ENCODE results near the gene KCTD10. TPM values are rescaled to one million over a fixed set of nuclear protein-coding genes. Genes with fewer than 3 reads are reported as not detected.

KCTD10 gene
- total and polyA plus RNA-seq, 2 of the 13 experiments (the other 11 are each of a cell fraction or from before 2014, with no cell fraction given), result 6.9 to 25.4 TPM

GRCh38 chr12:109513977-109514376 is 36.9 kb upstream of the KCTD10 start:
- Histone ChIP-seq H3K79me2 (ENCODE audit: insufficient read depth, low read length) (no peaks in the 10 kb centered on the region), H3K4me3 (replicated peaks in 1 of 3; ENCODE audit: insufficient read depth in 1 of 3, low read depth in 2 of 3, low read length in 3 of 3) (no peak overlapping the region), H3K27me3 (ENCODE audit: control insufficient read depth in 1 of 2, insufficient read depth in 2 of 2, low read length in 2 of 2) (no peaks in the 10 kb centered on the region), H3K36me3 (replicated peaks in 1 of 2; ENCODE audit: control insufficient read depth in 1 of 2, insufficient read depth in 2 of 2, low read length in 2 of 2) (peaks cover 18 to 58% of the 10 kb centered on the region in 2 experiments), H4K20me1 (ENCODE audit: insufficient read depth, low read length) (no peaks in the 10 kb centered on the region), H3K9me3 (ENCODE audit: low read length) (no peaks in the 10 kb centered on the region), H3K9ac (ENCODE audit: insufficient read depth, low read depth, low read length) (no peak overlapping the region), H3K4me1 (ENCODE audit: insufficient read depth, low read length) (peaks cover 3% of the 10 kb centered on the region), H2AFZ (ENCODE audit: low read length) (no peak overlapping the region), H3K4me2 (ENCODE audit: low read depth, low read length) (no peak overlapping the region), H3K27ac (ENCODE audit: extremely low read length, insufficient read depth, low read length) (no peak overlapping the region)
- in situ Hi-C loops (cut with HindIII; ENCODE audit: extremely low pct_ligation_motif_present, low pct_unique_long_range_greater_than_20kb), result no loop called here
- BruUV-seq (replicated peaks), result no TSS peak
- ChIA-PET CTCF (ENCODE audit: low intra/inter-chr PET ratio, low total read pairs) (no interaction called here), POLR2A (no interaction called here)
- no peak for TF ChIP-seq SRY (CRISPR knock-in tag; IDR thresholded peaks at IDR 0.05)
- no peak for TF ChIP-seq ZNF20 (CRISPR knock-in tag; IDR thresholded peaks at IDR 0.05)
- no peak for TF ChIP-seq SP5 (CRISPR knock-in tag; IDR thresholded peaks at IDR 0.05; ENCODE audit: borderline replicate concordance, low read depth)
- TF ChIP-seq ZNF570 (CRISPR knock-in tag; IDR thresholded peaks at IDR 0.05; ENCODE audit: borderline replicate concordance), result no peak
- TF ChIP-seq FOSL2 (CRISPR knock-in tag; IDR thresholded peaks at IDR 0.05), result 0 out of 2 replicates have a peak, but pooled peaks have one; percentile 5
- no peak for TF ChIP-seq ZNF563 (CRISPR knock-in tag; IDR thresholded peaks at IDR 0.05)
- DNase-seq (ENCODE audit: low spot score) (no peak), ATAC-seq (no peak), FAIRE-seq (no peak)
- WGBS (ENCODE audit: low lambda C conversion rate), result 82% methylated on average over 4 of the region's 4 CpGs
- intact Hi-C loops (cut with micrococcal nuclease; ENCODE audit: unreplicated experiment), result no loop called here

DNA sequence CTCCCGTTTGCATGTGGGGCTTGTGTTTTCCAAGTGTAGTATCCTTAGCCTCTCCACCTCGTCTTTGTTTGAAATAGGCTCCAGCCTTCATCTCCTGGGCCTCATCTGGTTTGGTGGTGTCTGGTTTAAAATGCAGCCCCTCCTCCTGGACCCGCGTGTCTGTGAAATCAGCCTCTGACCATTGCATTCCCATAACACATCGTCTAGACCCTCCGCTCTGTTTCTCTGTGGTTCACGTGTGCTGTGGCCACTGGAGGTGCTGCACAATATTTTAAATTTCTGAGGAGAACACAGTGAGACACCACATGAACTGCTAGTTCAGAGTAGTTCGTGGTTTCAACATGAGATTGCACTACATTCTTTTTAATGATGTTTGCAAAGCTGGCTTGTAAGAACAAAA is 36.0 kb upstream of the KCTD10 start:
- CTCF ChIA-PET (ENCODE audit: low intra/inter-chr PET ratio, low total read pairs), result no interaction called here

More for the DNA sequence above, 36.0 kb upstream of the KCTD10 start:
- TF ChIP-seq MXI1 (IDR thresholded peaks at IDR 0.05; ENCODE audit: borderline replicate concordance, low read depth, low read length) (no peak), RFX3 (CRISPR knock-in tag; IDR thresholded peaks at IDR 0.05) (no peak), MBD4 (IDR thresholded peaks at IDR 0.05; ENCODE audit: borderline replicate concordance, low read length) (no peak), ZNF883 (CRISPR knock-in tag; IDR thresholded peaks at IDR 0.05; ENCODE audit: not compliant biosample characterization) (no peak), JDP2 (CRISPR knock-in tag; IDR thresholded peaks at IDR 0.05; ENCODE audit: borderline replicate concordance) (no peak), RNF2 (conservative IDR thresholded peaks at IDR 0.05; ENCODE audit: low read depth) (no peak)
- Histone ChIP-seq H3K36me3 (replicated peaks in 1 of 2; ENCODE audit: control insufficient read depth in 1 of 2, insufficient read depth in 2 of 2, low read length in 2 of 2) (peaks cover 18 to 64% of the 10 kb centered on the region in 2 experiments; a peak in 4 of 5 replicates), H3K4me3 (replicated peaks in 1 of 3; ENCODE audit: insufficient read depth in 1 of 3, low read depth in 2 of 3, low read length in 3 of 3) (no peak overlapping the region), H3K4me2 (ENCODE audit: low read depth, low read length) (no peak overlapping the region), H3K4me1 (ENCODE audit: insufficient read depth, low read length) (no peaks in the 10 kb centered on the region), H3K27me3 (ENCODE audit: control insufficient read depth in 1 of 2, insufficient read depth in 2 of 2, low read length in 2 of 2) (no peaks in the 10 kb centered on the region), H3K27ac (ENCODE audit: extremely low read length, insufficient read depth, low read length) (no peak overlapping the region), H4K20me1 (ENCODE audit: insufficient read depth, low read length) (no peaks in the 10 kb centered on the region), H3K79me2 (ENCODE audit: insufficient read depth, low read length) (no peaks in the 10 kb centered on the region), H2AFZ (ENCODE audit: low read length) (no peak overlapping the region), H3K9me3 (ENCODE audit: low read length) (no peaks in the 10 kb centered on the region), H3K9ac (ENCODE audit: insufficient read depth, low read depth, low read length) (no peak overlapping the region)
- WGBS (ENCODE audit: low lambda C conversion rate), result 86% methylated on average over 8 of the region's 8 CpGs
- ATAC-seq (no peak), DNase-seq (ENCODE audit: low spot score) (no peak), FAIRE-seq (no peak)
- in situ Hi-C loops (cut with HindIII; ENCODE audit: extremely low pct_ligation_motif_present, low pct_unique_long_range_greater_than_20kb) (no loop called here), intact Hi-C loops (cut with micrococcal nuclease; ENCODE audit: unreplicated experiment) (no loop called here)
- POLR2A ChIA-PET, result no interaction called here
- BruUV-seq (replicated peaks), result no TSS peak

Measured in HepG2 (cell line).